Naive thymus-derived CD4-positive, alpha-beta T cell (primary cell): ENCODE measurements around the gene PDZD2. TPM values are rescaled to one million over a fixed set of nuclear protein-coding genes. Genes with fewer than 3 reads are reported as not detected.
"Not testable (repeated sequence)": the region's sequence is repeated elsewhere in the genome, so short reads cannot be mapped to it uniquely, and the experiment has no call there.

ENCODE experiments used
- ATAC-seq: fragments of 150-1000 bp; cut with Tn5 transposase; 2 replicates; pipeline ENCODE4 v1.10.0; 2021; ENCODE audit warnings: mild to moderate bottlenecking, moderate library complexity
- CTCF ChIA-PET: fragments of 350-600 bp; sonication (Branson Sonifier 250); formaldehyde crosslinking; loops from one replicate; lab custom pipeline; 2021; ENCODE audit warnings: antibody characterized with exemption; lab: Charles Lee
- POLR2A ChIA-PET: fragments of 350-600 bp; sonication (Branson Sonifier 250); formaldehyde crosslinking; loops from one replicate; lab custom pipeline; 2021; ENCODE audit warnings: antibody characterized with exemption, inconsistent platforms; lab: Charles Lee
- DNase-seq, 9 donors: peaks; one replicate each; pipeline versions ENCODE4 v3.0.0 to v3.0.0-alpha.2; 2020 to 2022; ENCODE audit warnings: mixed read lengths in 1 of 9
- H3K27ac ChIP-seq: one replicate; pipeline ENCODE4 v1.7.0; 2013; ENCODE audit warnings: mild to moderate bottlenecking, low read depth, low read length, moderate library complexity
- H3K27me3 ChIP-seq, 2 donors: one replicate each; pipeline ENCODE4 v1.7.0; 2013; ENCODE audit warnings: low read length in 2 of 2, mild to moderate bottlenecking in 2 of 2, moderate library complexity in 2 of 2; ENCODE audit not compliant: control insufficient read depth in 2 of 2, insufficient read depth in 2 of 2
- H3K36me3 ChIP-seq, 3 experiments: 1 replicate in 2 of 3; 2 replicates in 1 of 3; pipeline ENCODE4 v1.7.0; 2013; ENCODE audit warnings: low read length in 3 of 3, mild to moderate bottlenecking in 3 of 3, moderate library complexity in 1 of 3; ENCODE audit not compliant: insufficient read depth in 3 of 3, control insufficient read depth in 2 of 3
- H3K4me1 ChIP-seq, 2 donors: one replicate each; pipeline ENCODE4 v1.7.0; 2013; ENCODE audit warnings: low read length in 2 of 2, mild to moderate bottlenecking in 2 of 2, moderate library complexity in 1 of 2; ENCODE audit not compliant: control insufficient read depth in 2 of 2, insufficient read depth in 2 of 2
- H3K4me3 ChIP-seq: 2 replicates; pipeline ENCODE4 v1.7.0; 2013; ENCODE audit warnings: mild to moderate bottlenecking, low read length
- H3K9me3 ChIP-seq, 3 experiments: 1 replicate in 2 of 3; 2 replicates in 1 of 3; pipeline ENCODE4 v1.7.0; 2013; ENCODE audit warnings: low read length in 3 of 3; ENCODE audit not compliant: control insufficient read depth in 2 of 3
- H3K27ac Mint-ChIP-seq, 9 donors: one replicate each; pipeline ENCODE4 v1.8.0; 2020 to 2022; ENCODE audit warnings: mixed read lengths in 9 of 9, mild to moderate bottlenecking in 8 of 9, moderate library complexity in 5 of 9, inconsistent platforms in 2 of 9
- H3K27me3 Mint-ChIP-seq, 5 donors: one replicate each; pipeline ENCODE4 v1.8.0; 2021 to 2022; ENCODE audit warnings: mixed read lengths in 5 of 5, mild to moderate bottlenecking in 1 of 5
- H3K36me3 Mint-ChIP-seq, 5 donors: one replicate each; pipeline ENCODE4 v1.8.0; 2020 to 2022; ENCODE audit warnings: mixed read lengths in 5 of 5, mild to moderate bottlenecking in 3 of 5, inconsistent platforms in 1 of 5
- H3K4me1 Mint-ChIP-seq, 7 donors: one replicate each; pipeline ENCODE4 v1.8.0; 2020 to 2022; ENCODE audit warnings: mixed read lengths in 7 of 7, mild to moderate bottlenecking in 3 of 7, inconsistent platforms in 1 of 7
- H3K4me3 Mint-ChIP-seq, 10 donors: one replicate each; pipeline ENCODE4 v1.8.0; 2020 to 2022; ENCODE audit warnings: mild to moderate bottlenecking in 10 of 10, mixed read lengths in 10 of 10, moderate library complexity in 6 of 10, inconsistent platforms in 2 of 10
- H3K9me3 Mint-ChIP-seq, 11 donors: one replicate each; pipeline ENCODE4 v1.8.0; 2020 to 2022; ENCODE audit warnings: mixed read lengths in 11 of 11, mild to moderate bottlenecking in 4 of 11, inconsistent platforms in 1 of 11, moderate library complexity in 1 of 11
- intact Hi-C, 2 donors: fragments of 100-400 bp; cut with micrococcal nuclease; formaldehyde crosslinking; loops; one replicate each; pipeline ENCODE4 v1.15.1; 2023
- polyA plus RNA-seq, 2 donors: library from polyadenylated mRNA; unstranded; fragments of 300-500 nt; fragmentation: Illumina TruSeq; gene quantifications; one replicate each; pipeline ENCODE4 v1.2.3, GENCODE V29; 2021
- total RNA-seq, 6 experiments: library from RNA in 5 of 6; stranded (reverse) in 5 of 6; gene quantifications; 1 replicate in 5 of 6; 2 replicates in 1 of 6; pipeline ENCODE4 v1.2.3 and lab custom pipeline; 2021 to 2026

PDZD2 gene
- total and polyA plus RNA-seq, 7 experiments from 2014 or later: 1.1 to 2.7 (median 1.3) TPM; not detected in 1

- CTCF ChIA-PET: no interaction called here
- Mint-ChIP-seq H3K9me3 (peaks cover 0 to 10% (median 3%) of the 10 kb centered on the region in 11 donors), H3K36me3 (peaks cover 0 to 4% (median 0%) of the 10 kb centered on the region in 5 donors), H3K27me3 (no peaks in the 10 kb centered on the region), H3K27ac (no peak overlapping the region), H3K4me1 (no peaks in the 10 kb centered on the region), H3K4me3 (no peak overlapping the region)
- H3K27ac ChIP-seq: no peak overlapping the region
- ATAC-seq: no peak
- no peak for DNase-seq
- H3K4me1 ChIP-seq: no peaks in the 10 kb centered on the region
- no peak overlapping the region for H3K4me3 ChIP-seq
- intact Hi-C loops: no loop called here
- POLR2A ChIA-PET: no interaction called here
- no peaks in the 10 kb centered on the region for H3K27me3 ChIP-seq
- no peaks in the 10 kb centered on the region for H3K9me3 ChIP-seq
- no peaks in the 10 kb centered on the region for H3K36me3 ChIP-seq
Observed at GRCh38 chr5:31675472-31675871, 36.5 kb downstream of the PDZD2 start.

GRCh38 chr5:31678180-31678579 lies 39.2 kb downstream of the PDZD2 start:
- CTCF ChIA-PET: no interaction called here

GRCh38 chr5:31680528-31680927 lies 41.6 kb downstream of the PDZD2 start:
- H3K4me1 Mint-ChIP-seq: peaks cover 0 to 1% (median 0%) of the 10 kb centered on the region in 7 donors
- Histone ChIP-seq H3K4me1 (no peaks in the 10 kb centered on the region), H3K27me3 (no peaks in the 10 kb centered on the region), H3K27ac (no peak overlapping the region), H3K4me3 (no peak overlapping the region), H3K9me3 (no peaks in the 10 kb centered on the region), H3K36me3 (no peaks in the 10 kb centered on the region)
- intact Hi-C loops: no loop called here
- H3K27me3 Mint-ChIP-seq: peaks cover 0 to 18% (median 2%) of the 10 kb centered on the region in 5 donors
- CTCF ChIA-PET: no interaction called here
- ATAC-seq: no peak
- POLR2A ChIA-PET: no interaction called here
- peaks cover 0 to 4% (median 0%) of the 10 kb centered on the region in 11 donors for H3K9me3 Mint-ChIP-seq
- H3K27ac Mint-ChIP-seq: no peak overlapping the region
- H3K4me3 Mint-ChIP-seq: no peak overlapping the region
- DNase-seq: no peak
- no peaks in the 10 kb centered on the region for H3K36me3 Mint-ChIP-seq

More at GRCh38 chr5:31678180-31678579, 39.2 kb downstream of the PDZD2 start:
- Histone ChIP-seq H3K27me3 (no peaks in the 10 kb centered on the region), H3K36me3 (no peaks in the 10 kb centered on the region), H3K9me3 (no peaks in the 10 kb centered on the region), H3K27ac (no peak overlapping the region), H3K4me3 (no peak overlapping the region), H3K4me1 (no peaks in the 10 kb centered on the region)
- peaks cover 0 to 10% (median 2%) of the 10 kb centered on the region in 11 donors for H3K9me3 Mint-ChIP-seq
- H3K4me3 Mint-ChIP-seq: no peak overlapping the region
- H3K4me1 Mint-ChIP-seq: peaks cover 0 to 1% (median 0%) of the 10 kb centered on the region in 7 donors
- no peak for ATAC-seq
- peaks cover 0 to 10% (median 0%) of the 10 kb centered on the region in 5 donors for H3K27me3 Mint-ChIP-seq
- no peak for DNase-seq
- H3K36me3 Mint-ChIP-seq: peaks cover 0 to 2% (median 0%) of the 10 kb centered on the region in 5 donors
- intact Hi-C loops: no loop called here
- POLR2A ChIA-PET: no interaction called here
- no peak overlapping the region for H3K27ac Mint-ChIP-seq

- no peak for DNase-seq
- POLR2A ChIA-PET: no interaction called here
- no peak overlapping the region for H3K4me3 ChIP-seq
- no peak overlapping the region for H3K27ac ChIP-seq
- no peaks in the 10 kb centered on the region for H3K4me1 ChIP-seq
- Mint-ChIP-seq H3K4me1 (peaks cover 0 to 1% (median 0%) of the 10 kb centered on the region in 7 donors), H3K4me3 (no peak overlapping the region), H3K27me3 (peaks cover 0 to 21% (median 2%) of the 10 kb centered on the region in 5 donors), H3K36me3 (no peaks in the 10 kb centered on the region), H3K9me3 (peaks cover 0 to 4% (median 0%) of the 10 kb centered on the region in 11 donors), H3K27ac (no peak overlapping the region)
- intact Hi-C loops: no loop called here
- no peaks in the 10 kb centered on the region for H3K27me3 ChIP-seq
- no peaks in the 10 kb centered on the region for H3K36me3 ChIP-seq
- CTCF ChIA-PET: no interaction called here
- no peaks in the 10 kb centered on the region for H3K9me3 ChIP-seq
- ATAC-seq: no peak
Observed at GRCh38 chr5:31682025-31682424, 43.1 kb downstream of the PDZD2 start.

GRCh38 chr5:31682851-31683250 lies 43.9 kb downstream of the PDZD2 start:
- H3K36me3 Mint-ChIP-seq: no peaks in the 10 kb centered on the region
- Histone ChIP-seq H3K9me3 (no peaks in the 10 kb centered on the region), H3K36me3 (no peaks in the 10 kb centered on the region), H3K27ac (no peak overlapping the region), H3K4me3 (no peak overlapping the region), H3K4me1 (no peaks in the 10 kb centered on the region), H3K27me3 (no peaks in the 10 kb centered on the region)
- CTCF ChIA-PET: no interaction called here
- H3K27me3 Mint-ChIP-seq: peaks cover 0 to 21% (median 2%) of the 10 kb centered on the region in 5 donors
- POLR2A ChIA-PET: no interaction called here
- H3K27ac Mint-ChIP-seq: no peak overlapping the region
- intact Hi-C loops: no loop called here
- peaks cover 0 to 4% (median 0%) of the 10 kb centered on the region in 11 donors for H3K9me3 Mint-ChIP-seq
- peaks cover 0 to 1% (median 0%) of the 10 kb centered on the region in 7 donors for H3K4me1 Mint-ChIP-seq
- H3K4me3 Mint-ChIP-seq: no peak overlapping the region
- ATAC-seq: no peak
- no peak for DNase-seq

GRCh38 chr5:31688515-31689092 lies 49.7 kb downstream of the PDZD2 start:
- no peak overlapping the region for H3K27ac ChIP-seq
- no peaks in the 10 kb centered on the region for H3K36me3 Mint-ChIP-seq
- no peaks in the 10 kb centered on the region for H3K27me3 ChIP-seq
- ATAC-seq (no peak), DNase-seq (no peak)
- H3K36me3 ChIP-seq: no peaks in the 10 kb centered on the region
- H3K9me3 Mint-ChIP-seq: peaks cover 0 to 6% (median 0%) of the 10 kb centered on the region in 11 donors
- no peak overlapping the region for H3K4me3 ChIP-seq
- H3K9me3 ChIP-seq: no peaks in the 10 kb centered on the region
- POLR2A ChIA-PET: no interaction called here
- CTCF ChIA-PET: no interaction called here
- H3K4me3 Mint-ChIP-seq: no peak overlapping the region
- intact Hi-C loops: no loop called here
- no peaks in the 10 kb centered on the region for H3K4me1 ChIP-seq
- H3K4me1 Mint-ChIP-seq: no peaks in the 10 kb centered on the region
- peaks cover 0 to 10% (median 4%) of the 10 kb centered on the region in 5 donors for H3K27me3 Mint-ChIP-seq
- H3K27ac Mint-ChIP-seq: no peak overlapping the region

GRCh38 chr5:31691408-31691807 lies 52.5 kb downstream of the PDZD2 start:
- H3K27ac Mint-ChIP-seq, H3K27me3 ChIP-seq, H3K36me3 ChIP-seq, H3K4me3 ChIP-seq, H3K27me3 Mint-ChIP-seq, H3K4me1 ChIP-seq, POLR2A ChIA-PET, ATAC-seq, H3K36me3 Mint-ChIP-seq, CTCF ChIA-PET, H3K4me1 Mint-ChIP-seq, H3K27ac ChIP-seq, H3K9me3 ChIP-seq, H3K9me3 Mint-ChIP-seq, DNase-seq, H3K4me3 Mint-ChIP-seq, intact Hi-C loops: not testable (repeated sequence)
